Endometrium (tissue), 2 donors: Measurements from ENCODE around the gene SLC39A13.

Experiments
- FAIRE-seq: peaks from 2 replicates; lab custom pipeline; 2012; peaks lifted over from hg19 to GRCh38; lab: Jason Lieb, UNC
- donor health status: control.
- donor health status: control.

The SLC39A13 gene

DNA sequence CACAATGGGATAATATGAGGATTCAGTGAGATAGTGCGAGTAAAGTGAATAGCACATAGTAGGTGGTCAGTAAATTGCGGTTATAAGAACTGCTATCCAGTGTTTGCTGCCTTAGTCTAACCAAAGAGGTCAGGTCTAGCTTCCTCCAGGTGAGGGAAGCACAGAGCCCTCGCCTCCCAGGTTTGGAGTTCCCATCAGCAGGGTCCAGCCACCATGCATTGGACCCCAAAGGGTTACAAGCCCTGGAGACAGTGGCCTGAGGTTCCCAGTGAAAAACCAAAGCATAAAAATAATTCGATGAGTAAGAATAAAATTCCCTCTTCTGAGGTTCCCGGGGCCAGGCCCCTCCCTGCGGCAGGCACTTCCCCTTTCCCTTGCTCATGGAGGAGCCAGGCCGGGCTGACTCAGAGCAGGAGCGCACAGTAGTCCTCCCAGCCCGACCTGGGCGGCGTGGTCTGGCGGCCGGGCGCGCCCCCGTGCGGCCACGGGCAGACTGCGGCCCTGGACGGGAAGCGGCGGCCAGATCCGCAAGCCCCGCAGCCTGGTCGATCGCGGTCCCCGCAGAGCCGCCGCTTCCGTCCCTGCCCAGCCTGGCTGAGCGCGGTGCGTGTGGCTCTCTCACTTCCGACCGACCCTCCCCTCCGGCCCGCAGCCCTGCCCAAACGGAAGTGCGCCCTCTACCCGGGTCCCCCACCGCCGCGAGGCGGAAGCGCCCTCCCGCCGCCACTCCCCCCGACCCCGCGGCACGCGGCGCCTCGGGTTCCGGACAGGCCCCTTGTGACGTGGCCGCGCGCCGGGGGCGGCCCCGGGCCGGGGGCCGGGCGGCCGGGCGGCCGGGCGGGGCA is at the start of gene SLC39A13:
Gene SLC39A13, plus strand, starts transcription at position 845 of the 845 bp plus-strand sequence. CDS start 1,505 bp downstream, outside the sequence.
- no peak for FAIRE-seq

GRCh38 chr11:47358731-47359051 is 49.7 kb upstream of the SLC39A13 start:
- no peak for FAIRE-seq

DNA sequence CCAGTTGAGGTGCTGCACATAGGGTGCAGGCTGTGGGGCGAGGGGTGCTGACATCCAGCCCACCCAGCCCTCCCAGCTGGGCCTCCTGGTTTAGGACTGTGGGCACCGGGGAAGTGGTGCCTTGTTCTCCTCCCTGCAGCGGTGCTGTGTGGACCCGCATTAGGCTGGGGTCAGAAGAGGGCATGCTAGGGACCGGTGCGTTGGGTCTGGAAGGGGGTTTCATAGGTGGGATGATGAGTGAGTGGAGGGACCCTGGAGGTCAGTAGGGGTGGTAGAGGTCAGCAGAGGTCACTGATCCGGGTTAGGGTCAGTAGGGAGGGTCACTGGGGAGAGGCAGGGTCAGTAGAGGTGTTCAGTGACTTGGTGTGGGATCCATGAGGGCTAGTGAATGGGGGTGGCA is 49.2 kb upstream of the SLC39A13 start:
- no peak for FAIRE-seq

GRCh38 chr11:47359586-47359985 is 48.8 kb upstream of the SLC39A13 start:
- no peak for FAIRE-seq

GRCh38 chr11:47360341-47360740 is 48.0 kb upstream of the SLC39A13 start:
- FAIRE-seq = no peak

DNA sequence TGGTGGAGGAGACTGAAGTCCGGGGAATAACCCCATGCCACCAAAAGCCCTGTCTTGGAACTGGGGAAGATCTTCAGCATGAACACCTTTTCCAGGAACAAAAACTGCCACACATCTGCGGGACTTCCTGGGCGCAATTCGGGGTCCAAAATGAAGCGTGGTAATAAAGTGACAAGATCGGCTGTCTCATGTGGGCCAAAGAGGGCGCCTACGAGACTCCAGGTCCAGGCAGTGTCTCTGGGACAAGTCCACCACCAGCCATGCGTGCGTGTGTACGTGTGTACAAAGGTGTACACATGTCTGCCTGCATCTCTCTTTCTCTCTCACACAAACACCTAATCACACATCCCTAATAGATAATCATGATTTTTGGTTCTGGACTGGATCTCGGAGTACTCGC is 47.0 kb upstream of the SLC39A13 start:
- FAIRE-seq = no peak

DNA sequence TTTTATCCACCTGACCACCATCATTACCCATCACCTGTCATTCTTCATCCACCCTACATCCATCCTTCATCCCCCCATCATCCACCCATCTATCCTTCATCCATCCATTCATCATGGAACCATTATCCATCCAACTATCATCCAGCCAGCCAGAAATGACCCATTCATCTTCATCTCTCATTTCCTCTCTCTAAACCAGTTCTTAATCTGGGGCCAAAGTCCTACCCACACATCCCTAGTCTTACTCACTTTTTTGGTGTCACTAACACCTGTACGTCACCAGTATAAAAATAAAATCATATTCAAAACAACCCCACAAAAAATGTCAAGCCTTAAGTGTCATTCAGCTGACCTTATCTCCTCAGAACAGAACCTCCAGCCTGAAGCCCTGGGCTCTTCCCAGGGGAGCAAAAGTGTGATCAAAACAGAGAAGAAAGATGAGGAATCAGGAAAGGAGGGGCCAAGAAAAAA is 42.3 kb upstream of the SLC39A13 start:
- no peak for FAIRE-seq

GRCh38 chr11:47369676-47370075 is 38.7 kb upstream of the SLC39A13 start:
- FAIRE-seq = no peak

GRCh38 chr11:47372422-47372821 is 36.0 kb upstream of the SLC39A13 start:
- FAIRE-seq = no peak

DNA sequence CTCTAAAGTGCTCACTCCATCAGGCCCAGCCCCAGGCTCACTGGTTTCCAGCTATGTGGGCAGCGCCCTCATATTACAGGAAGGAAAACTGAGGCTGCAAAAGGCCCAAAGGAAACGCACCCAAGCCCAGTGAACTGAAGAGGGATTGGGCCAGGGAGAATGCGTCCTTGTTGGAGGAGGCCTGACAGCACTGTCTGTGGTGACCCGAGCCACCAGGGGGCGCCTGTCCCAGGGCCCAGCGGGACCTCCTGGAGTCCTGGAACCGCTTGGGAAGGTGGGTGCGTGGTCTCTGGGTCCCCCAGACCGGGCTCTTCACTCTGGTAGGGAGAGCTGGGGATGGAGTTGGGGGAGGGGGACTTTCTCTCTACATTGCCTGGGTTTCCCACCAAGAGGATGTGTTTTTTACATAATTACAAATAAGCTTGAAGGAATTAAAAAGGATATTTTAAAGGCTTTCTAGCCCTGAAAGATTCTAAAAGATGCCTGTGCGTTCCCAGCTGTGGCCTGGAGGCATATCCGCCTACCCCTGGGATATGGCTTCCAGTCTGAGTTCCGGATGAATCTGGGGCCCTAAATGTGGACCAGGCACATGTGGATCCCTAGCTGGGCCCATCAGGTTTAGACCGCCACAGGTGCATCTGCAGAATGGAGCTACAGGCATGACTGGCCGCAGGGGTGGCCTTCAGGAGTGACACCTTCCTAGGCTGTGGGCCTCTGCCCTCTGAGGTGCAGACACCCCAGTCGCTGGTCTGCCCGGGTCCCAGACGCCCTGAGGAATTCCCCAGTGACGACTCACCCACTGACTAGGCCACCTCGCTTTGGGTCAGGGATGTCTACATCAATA is 34.3 kb upstream of the SLC39A13 start:
- FAIRE-seq = no peak

DNA sequence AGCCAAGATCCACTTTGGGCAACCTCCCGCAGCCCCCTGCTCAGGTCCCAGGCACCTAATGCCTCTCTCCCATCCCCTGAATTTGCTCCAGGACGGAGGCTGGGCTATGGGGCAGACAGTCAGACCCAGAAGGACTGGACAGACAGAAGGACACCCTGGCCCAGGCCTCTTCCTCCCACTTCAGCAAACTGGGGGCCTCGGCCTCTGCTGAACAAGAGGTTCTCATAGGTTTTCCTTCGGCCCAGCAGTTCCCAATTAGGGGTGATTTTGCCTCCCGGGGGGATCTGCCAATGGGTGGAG is 33.7 kb upstream of the SLC39A13 start:
- FAIRE-seq = no peak

GRCh38 chr11:47375020-47375419 is 33.4 kb upstream of the SLC39A13 start:
- FAIRE-seq = no peak

DNA sequence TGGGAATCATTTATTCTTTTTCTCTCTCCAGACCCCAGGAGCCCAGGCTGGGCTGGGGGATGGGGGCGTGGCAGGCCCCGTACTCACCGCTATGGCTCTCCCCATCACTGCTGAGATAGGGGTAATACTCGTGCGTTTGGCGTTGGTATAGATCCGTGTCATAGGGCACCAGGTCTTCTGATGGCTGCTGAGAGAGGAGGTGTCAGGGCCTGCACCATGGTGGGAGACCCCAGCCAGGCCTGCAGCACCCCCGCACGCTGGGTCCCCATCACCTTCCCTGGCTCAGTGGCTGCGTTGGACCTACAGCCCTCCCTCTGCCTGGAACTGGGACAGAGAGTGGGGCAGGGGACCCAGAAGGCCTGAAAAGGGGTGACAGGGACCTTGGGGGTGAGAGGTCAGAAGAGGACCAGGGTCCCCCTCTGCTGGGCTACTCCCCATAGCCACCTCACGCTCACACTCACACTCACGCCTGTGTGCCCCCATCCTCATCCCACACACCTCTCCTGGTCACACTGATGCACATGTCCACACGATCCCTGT is 32.8 kb upstream of the SLC39A13 start:
- FAIRE-seq = no peak

GRCh38 chr11:47376107-47376524 is 32.3 kb upstream of the SLC39A13 start:
- no peak for FAIRE-seq

GRCh38 chr11:47376525-47377371 is 31.6 kb upstream of the SLC39A13 start:
- no peak for FAIRE-seq

DNA sequence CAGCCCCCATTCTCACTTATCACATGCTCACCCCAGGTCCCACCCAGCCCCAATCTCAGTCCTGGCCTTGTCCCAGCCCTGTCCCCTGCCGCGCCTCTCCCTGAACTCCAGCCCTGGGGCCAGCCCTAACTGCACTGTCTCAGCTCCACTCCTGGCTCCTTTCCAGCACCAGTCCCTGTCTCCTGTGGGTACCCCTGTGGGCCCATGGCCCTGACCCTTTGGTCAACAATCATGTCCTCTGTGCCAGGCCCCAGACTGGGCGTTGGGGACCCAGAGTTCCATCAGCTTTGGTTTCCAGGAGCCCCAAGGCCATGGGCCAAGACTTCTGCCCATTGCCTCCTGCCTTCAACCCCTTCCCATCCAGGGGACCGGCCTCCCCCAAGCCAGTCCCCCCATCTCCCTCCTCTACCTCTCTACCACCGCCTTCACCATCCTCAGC is 30.8 kb upstream of the SLC39A13 start:
- no peak for FAIRE-seq

DNA sequence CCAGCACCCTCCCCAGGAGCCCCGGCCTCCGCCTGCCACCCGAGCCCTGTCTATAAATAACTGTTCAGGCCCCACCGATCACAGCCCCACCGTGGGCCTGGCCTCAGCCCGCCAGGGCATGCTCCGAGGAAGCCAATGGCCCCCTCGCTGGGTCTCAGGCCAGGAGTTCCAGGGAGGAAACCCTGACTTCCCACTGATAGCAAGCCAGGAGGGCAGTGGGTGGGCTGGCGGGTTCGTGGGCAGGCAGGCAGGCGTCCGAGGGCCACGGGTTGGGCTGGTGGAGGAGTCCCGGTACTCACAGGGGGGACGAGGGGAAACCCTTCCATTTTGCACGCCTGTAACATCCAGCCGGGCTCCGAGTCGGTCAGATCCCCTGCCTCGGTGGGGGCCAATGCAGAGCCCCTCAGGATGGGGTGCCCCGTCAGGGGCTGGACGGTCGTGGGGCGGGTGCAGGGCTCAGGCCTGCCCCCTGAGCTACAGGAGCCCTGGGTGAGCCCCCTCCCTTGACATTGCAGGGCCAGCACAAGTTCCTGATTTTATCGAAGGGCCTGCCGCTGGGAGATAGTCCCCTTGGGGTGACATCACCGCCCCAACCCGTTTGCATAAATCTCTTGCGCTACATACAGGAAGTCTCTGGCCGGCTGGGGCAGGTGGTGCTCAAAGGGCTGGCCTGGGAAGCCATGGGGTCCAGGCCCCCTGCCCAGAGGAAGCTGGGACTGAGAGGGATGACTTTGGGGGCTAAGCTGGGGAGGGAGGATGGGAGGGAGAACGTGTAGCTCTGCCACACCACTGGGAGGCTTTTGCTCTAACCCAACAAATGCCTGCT is 30.2 kb upstream of the SLC39A13 start, which contains the start of gene SPI1:
Gene SPI1, minus strand, starts transcription at position 538 of the 826 bp plus-strand sequence. Its CDS starts 194 bp downstream, at position 344.
- no peak for FAIRE-seq

- FAIRE-seq = no peak
These were observed 29.6 kb upstream of the SLC39A13 start for GRCh38 chr11:47378836-47379170.

GRCh38 chr11:47379317-47379716 is 29.1 kb upstream of the SLC39A13 start:
- no peak for FAIRE-seq

GRCh38 chr11:47380078-47380477 is 28.3 kb upstream of the SLC39A13 start:
- FAIRE-seq = no peak

DNA sequence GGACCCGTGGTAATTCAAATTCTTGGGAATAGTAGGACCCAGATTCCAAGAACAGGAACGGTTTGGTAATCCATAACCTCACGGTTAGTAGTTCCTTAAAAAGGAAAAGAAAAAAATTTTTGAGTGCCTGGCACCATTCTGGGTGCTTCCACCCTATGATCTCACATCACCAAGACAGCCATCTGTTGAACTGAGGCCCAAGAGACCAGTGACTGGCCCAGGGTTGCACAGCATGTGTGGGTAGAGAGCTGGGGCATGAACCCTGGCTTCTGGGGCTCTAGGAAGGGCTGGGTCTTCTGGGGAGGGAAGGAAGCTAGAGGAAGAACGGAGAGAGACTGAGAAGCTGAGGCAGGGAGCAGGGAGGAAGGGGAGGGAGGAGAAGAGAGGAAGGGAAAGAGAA is 25.3 kb upstream of the SLC39A13 start:
- no peak for FAIRE-seq
